Endometrial microvascular endothelial cells (primary cell): ENCODE results near the gene TAF15. TPM values are rescaled to one million over a fixed set of nuclear protein-coding genes. Genes with fewer than 3 reads are reported as not detected.

Experiments used
- in situ Hi-C: cut with HindIII; loops from 2 replicates; pipeline ENCODE4 v1.10.0; 2017; ENCODE audit warnings: low sequenced_read_pairs, low pct_unique_long_range_greater_than_20kb; ENCODE audit errors: inconsistent ontology term
- total RNA-seq: library from RNA; depleted of rRNA; stranded (reverse); fragments of >200 nt; gene quantifications from one replicate; pipeline ENCODE4 v1.2.3, GENCODE V29; 2015; ENCODE audit errors: inconsistent ontology term

TAF15 gene
- total RNA-seq, 1 donor from 2014 or later: 30.8 TPM

GRCh38 chr17:35780950-35781349 lies 28.3 kb upstream of the TAF15 start:
- in situ Hi-C loops: no loop called here

GRCh38 chr17:35784895-35785294 lies 24.4 kb upstream of the TAF15 start:
- in situ Hi-C loops: no loop called here

GRCh38 chr17:35786941-35787432 lies 22.3 kb upstream of the TAF15 start:
- in situ Hi-C loops: no loop called here

GRCh38 chr17:35788477-35789368 lies 20.6 kb upstream of the TAF15 start:
- in situ Hi-C loops: no loop called here

- in situ Hi-C loops: no loop called here
Observed at GRCh38 chr17:35790841-35791240, 18.4 kb upstream of the TAF15 start.

- in situ Hi-C loops: no loop called here
Observed at GRCh38 chr17:35791681-35792350, 17.5 kb upstream of the TAF15 start.

- in situ Hi-C loops: no loop called here
Observed at GRCh38 chr17:35793257-35793656, 16.0 kb upstream of the TAF15 start.

GRCh38 chr17:35795007-35795870 lies 14.0 kb upstream of the TAF15 start, which contains the start of gene MMP28:
TSS of gene MMP28 (minus strand) at chr17:35795641. CDS start at chr17:35795377, 264 bp downstream.
- in situ Hi-C loops: no loop called here

GRCh38 chr17:35795871-35796265 lies 13.4 kb upstream of the TAF15 start:
- in situ Hi-C loops: no loop called here

- in situ Hi-C loops: no loop called here
Observed at GRCh38 chr17:35796942-35797341, 12.3 kb upstream of the TAF15 start.

GRCh38 chr17:35797370-35797769 lies 11.9 kb upstream of the TAF15 start:
- in situ Hi-C loops: no loop called here

GRCh38 chr17:35797918-35798317 lies 11.4 kb upstream of the TAF15 start:
- in situ Hi-C loops: no loop called here

GRCh38 chr17:35799942-35800341 lies 9.3 kb upstream of the TAF15 start:
- in situ Hi-C loops: no loop called here

- in situ Hi-C loops: no loop called here
Observed at GRCh38 chr17:35801583-35802224, 7.6 kb upstream of the TAF15 start.

GRCh38 chr17:35804658-35805192 lies 4.6 kb upstream of the TAF15 start:
- in situ Hi-C loops: no loop called here

GRCh38 chr17:35807371-35808144 lies 1.7 kb upstream of the TAF15 start:
- in situ Hi-C loops: no loop called here

- in situ Hi-C loops: no loop called here
Observed at GRCh38 chr17:35808240-35808961, 883 bp upstream of the TAF15 start.
